GM18519 (cell line): ENCODE measurements around the gene ACAD9.

ENCODE experiments used
- ATAC-seq: cut with Tn5 transposase; IDR thresholded peaks from one replicate; pipeline ENCODE4 v1.9.1; 2021; ENCODE audit warnings: mild to moderate bottlenecking, moderate library complexity; ENCODE audit not compliant: unreplicated experiment, low FRiP score

Gene ACAD9

GRCh38 chr3:128932516-128933212, 53.2 kb downstream of the ACAD9 start:
- ATAC-seq = no peak

- no peak for ATAC-seq
Measured at GRCh38 chr3:128933213-128933921, 53.9 kb downstream of the ACAD9 start.

GRCh38 chr3:128933922-128934253, 54.5 kb downstream of the ACAD9 start:
- no peak for ATAC-seq

GRCh38 chr3:128935922-128936321, 56.5 kb downstream of the ACAD9 start:
- no peak for ATAC-seq

- no peak for ATAC-seq
Measured at GRCh38 chr3:128936341-128936740, 56.9 kb downstream of the ACAD9 start.

GRCh38 chr3:128940252-128940651, 60.8 kb downstream of the ACAD9 start:
- ATAC-seq = no peak

GRCh38 chr3:128942161-128942952, 62.9 kb downstream of the ACAD9 start:
- ATAC-seq = no peak

- ATAC-seq = no peak
Measured at GRCh38 chr3:128945041-128945877, 65.8 kb downstream of the ACAD9 start.

GRCh38 chr3:128945878-128946175, 66.4 kb downstream of the ACAD9 start:
- no peak for ATAC-seq

GRCh38 chr3:128946411-128946810, 67.0 kb downstream of the ACAD9 start:
- ATAC-seq = no peak

- ATAC-seq = no peak
Measured at GRCh38 chr3:128949158-128949557, 69.7 kb downstream of the ACAD9 start.

- ATAC-seq = no peak
Measured at GRCh38 chr3:128950223-128950938, 71.0 kb downstream of the ACAD9 start.

- ATAC-seq = no peak
Measured at GRCh38 chr3:128956440-128956839, 77.0 kb downstream of the ACAD9 start.
